ENCODE results near the gene OSBPL10.
"Not testable (repeated sequence)": the region's sequence is repeated elsewhere in the genome, so short reads cannot be mapped to it uniquely, and the experiment has no call there.

The OSBPL10 gene, protein sequence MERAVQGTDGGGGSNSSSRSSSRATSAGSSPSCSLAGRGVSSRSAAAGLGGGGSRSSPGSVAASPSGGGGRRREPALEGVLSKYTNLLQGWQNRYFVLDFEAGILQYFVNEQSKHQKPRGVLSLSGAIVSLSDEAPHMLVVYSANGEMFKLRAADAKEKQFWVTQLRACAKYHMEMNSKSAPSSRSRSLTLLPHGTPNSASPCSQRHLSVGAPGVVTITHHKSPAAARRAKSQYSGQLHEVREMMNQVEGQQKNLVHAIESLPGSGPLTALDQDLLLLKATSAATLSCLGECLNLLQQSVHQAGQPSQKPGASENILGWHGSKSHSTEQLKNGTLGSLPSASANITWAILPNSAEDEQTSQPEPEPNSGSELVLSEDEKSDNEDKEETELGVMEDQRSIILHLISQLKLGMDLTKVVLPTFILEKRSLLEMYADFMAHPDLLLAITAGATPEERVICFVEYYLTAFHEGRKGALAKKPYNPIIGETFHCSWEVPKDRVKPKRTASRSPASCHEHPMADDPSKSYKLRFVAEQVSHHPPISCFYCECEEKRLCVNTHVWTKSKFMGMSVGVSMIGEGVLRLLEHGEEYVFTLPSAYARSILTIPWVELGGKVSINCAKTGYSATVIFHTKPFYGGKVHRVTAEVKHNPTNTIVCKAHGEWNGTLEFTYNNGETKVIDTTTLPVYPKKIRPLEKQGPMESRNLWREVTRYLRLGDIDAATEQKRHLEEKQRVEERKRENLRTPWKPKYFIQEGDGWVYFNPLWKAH

DNA sequence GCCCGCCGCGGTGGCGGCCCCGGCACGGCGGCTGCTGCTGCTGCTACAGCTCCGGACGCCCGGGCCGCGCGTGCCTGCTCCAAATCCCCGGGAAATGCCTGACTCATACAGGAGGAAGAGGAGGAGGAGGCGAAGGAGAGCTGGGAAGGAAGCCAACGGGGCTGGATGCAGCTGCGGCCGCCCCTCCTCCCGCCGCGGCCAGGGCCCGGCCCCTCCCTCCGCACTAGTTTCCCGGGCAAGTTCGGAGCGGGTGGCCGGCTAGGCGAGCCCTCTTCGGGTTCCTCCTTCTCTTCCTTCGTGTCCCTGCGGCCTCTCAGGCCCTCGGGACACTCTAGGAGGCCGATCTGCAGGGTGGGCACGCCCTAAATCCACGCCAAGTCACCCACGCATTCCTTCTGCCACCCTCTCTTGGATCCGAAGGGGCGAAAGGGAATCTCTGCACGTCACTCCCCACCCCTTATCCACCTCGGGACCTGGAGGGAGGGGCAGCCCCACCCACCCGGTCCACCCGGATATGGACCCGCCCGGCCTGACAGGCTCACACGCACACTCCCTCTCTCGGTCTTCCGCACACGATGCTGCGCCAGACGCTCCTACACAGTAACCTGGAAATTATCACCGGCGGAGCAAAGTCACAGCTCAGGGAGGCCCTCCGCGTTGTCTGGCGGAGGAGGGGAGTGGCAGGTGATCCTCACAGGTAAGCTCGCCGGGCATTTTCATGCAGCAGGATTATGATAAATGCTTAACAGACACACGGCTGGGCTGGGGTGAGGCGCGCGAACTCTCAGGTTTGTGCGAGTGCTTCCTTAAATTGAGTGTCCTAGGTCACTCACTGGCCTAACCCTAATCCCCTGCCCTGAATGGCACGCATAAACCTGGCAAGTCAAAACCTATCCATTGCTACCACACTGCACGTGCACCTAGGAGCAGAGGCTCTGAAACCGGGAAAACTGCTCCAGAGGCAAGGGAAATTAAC is at the start of gene OSBPL10, which contains the start of gene ZNF860:
Gene OSBPL10 (minus strand): TSS at position 57 of the 976 bp plus-strand sequence. CDS start 83 bp downstream, outside the sequence.
Gene ZNF860 (plus strand): TSS at position 545 of the 976 bp plus-strand sequence. CDS start 7,330 bp downstream, outside the sequence.
- peak; percentile 23 for DNase-seq

DNA sequence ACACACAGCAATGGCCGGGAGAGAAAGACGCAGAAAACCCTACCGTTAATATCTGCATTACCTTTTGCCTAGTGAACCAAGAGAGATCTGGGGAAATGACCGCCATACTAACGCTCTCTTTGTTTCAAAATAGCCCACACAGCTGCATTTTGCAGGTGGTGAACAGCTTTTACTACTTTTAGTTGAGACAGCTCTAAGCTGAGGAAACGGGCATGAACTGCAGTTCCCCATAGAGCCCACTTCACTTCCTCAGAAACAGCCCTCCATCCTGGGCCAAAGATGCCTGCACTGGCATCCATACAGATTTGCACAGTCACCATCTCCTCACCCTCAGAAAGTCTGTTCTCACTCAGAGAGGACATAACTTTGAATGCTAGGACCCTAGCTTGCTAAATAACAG is 45.5 kb upstream of the OSBPL10 start:
- DNase-seq: no peak

DNA sequence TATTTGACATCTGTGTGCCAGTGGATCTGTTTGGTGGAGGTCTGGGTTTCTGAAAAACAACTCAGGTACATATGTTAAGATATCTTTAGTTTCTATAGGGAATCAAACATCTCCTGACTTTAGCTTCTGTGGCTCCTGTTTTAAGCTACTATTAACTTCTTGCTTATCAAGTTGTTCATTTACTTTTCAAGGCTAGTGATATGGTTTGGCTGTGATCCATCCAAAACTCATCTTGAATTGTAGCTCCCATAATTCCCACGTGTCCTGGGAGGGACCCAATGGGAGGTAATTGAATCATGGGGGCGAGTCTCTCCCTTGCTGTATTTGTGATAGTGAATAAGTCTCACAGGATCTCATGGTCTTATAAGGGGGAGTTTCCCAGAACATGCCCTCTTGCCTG is 41.9 kb upstream of the OSBPL10 start:
- no peak for DNase-seq

DNA sequence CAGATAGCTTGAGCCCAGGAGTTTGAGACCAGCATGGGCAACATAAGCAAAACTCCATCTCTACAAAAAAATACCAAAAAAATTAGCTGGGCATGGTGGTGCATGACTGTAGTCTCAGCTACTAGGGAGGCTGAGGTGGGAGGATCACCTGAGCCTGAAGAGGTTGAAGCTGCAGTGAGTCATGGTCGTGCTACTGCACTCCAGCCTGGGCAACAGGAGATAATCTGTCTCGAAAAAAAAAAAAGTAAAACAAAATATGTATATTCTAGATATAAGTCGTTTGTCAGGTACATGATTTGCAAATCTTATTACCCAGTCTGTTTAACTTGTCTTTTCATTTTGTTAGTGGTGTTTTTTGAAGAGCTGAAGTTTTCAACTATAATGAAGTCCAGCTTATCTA is 40.7 kb upstream of the OSBPL10 start:
- DNase-seq: no peak

DNA sequence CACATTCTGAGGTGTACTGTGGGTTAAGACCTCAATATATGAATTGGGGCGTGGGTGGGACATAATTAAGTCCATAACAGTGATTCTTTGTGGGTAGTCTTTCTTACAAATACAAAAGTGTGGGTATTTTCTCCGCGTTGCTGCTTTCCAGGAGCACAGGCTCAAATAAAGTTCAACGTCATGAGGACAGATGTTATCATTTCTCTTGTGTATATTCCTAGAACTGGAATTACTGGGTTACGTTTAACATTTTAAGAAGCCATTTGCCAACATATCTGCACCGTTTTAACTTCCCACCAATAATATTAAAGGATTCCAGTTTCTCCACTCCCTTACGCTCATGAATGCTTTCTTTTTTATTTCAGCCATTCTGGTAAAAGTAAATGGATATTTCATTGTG is 40.1 kb upstream of the OSBPL10 start:
- DNase-seq: no peak

DNA sequence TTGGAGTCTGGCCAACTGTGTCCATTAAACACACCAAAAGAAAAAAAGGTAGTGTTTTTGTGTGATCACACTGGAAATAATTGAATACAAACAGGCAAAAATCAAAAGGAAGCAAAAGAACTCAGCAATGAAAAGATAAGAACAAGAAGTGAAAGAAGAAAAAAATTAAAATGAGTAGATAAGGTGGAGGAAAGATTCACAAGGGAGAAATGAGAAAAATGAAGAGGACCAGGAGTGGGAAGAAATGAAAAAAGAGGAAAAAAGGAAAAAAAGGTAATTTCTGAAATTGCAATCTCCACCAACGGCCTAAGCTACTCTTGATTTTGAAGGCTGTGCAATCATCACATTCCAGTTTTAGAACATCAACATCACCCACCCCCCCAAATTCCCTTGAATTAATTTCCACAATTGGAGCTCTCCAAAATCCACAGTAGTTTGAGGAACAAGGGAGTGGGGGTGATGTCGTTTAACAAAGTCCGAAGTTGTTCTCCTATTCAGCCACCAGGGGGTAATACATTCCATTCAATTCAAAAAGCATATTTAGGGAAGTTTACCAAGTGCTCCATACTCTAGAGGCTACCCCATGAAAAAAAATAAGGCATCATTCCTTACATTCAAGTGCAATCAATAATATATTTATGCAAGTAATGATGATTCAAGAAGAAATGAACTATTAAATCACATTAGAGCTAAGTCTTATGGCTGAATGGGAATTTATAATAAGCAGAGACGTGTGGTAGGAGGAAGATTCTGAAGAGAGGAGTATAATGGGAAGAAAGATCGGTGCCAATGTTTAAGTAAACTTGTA is 37.9 kb upstream of the OSBPL10 start:
- no peak for DNase-seq

DNA sequence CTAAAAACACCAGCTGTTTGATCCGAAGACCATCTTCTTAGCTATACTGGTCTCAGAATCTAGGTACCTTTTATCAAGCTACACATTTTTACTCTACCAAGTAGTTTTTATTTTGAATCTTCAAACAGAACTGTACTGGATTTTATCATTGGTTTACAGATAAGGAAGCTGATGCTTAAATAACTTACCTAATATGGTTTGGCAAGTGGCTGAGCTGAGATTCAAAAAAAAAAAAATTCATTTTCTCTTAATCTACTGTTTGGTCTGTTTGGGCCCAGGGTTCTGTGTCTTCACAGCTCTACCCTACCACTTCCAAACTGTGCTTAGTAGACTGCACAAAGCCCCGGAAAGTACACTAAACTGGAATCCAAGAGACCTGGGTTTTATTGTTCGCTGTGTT is 36.2 kb upstream of the OSBPL10 start:
- DNase-seq: no peak

DNA sequence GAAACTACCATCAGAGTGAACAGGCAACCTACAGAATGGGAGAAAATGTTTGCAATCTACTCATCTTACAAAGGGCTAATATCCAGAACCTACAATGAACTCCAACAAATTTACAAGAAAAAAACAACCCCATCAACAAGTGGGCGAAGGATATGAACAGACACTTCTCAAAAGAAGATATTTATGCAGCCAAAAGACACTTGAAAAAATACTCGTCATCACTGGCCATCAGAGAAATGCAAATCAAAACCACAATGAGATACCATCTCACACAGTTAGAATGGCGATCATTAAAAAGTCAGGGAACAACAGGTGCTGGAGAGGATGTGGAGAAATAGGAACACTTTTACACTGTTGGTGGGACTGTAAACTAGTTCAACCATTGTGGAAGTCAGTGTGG is 34.6 kb upstream of the OSBPL10 start:
- DNase-seq: not testable (repeated sequence)

DNA sequence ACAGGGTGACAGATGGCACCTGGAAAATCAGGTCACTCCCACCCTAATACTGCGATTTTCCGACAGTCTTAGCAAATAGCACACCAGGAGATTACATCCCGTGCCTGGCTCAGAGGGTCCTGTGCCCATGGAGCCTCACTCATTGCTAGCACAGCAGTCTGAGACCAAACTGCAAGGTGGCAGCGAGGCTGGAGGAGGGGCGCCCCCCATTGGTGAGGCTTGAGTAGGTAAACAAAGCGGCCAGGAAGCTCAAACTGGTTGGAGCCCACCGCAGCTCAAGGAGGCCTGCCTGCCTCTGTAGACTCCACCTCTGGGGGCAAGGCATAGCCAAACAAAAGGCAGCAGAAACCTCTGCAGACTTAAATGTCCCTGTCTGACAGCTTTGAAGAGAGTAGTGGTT is 29.6 kb upstream of the OSBPL10 start:
- DNase-seq: not testable (repeated sequence)

DNA sequence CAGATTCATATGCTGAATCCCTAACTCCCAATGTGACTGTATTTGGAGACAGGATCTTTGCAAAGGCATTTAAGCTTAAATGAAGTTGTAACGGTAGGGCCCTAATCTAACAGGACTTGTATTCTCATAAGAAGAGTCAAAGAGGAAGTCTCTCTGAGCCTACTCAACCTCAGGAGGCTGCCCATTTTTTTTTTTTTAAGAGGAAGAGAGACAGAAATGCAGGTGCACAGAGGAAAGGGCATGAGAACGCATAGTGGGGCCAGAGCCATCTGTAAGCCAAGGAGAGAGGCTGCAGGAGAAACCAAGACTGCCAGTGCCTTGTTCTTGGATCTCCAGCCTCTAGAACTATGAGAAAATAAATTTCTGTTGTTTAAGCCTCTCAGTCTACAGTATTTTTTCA is 28.9 kb upstream of the OSBPL10 start:
- DNase-seq: peak; percentile 2

DNA sequence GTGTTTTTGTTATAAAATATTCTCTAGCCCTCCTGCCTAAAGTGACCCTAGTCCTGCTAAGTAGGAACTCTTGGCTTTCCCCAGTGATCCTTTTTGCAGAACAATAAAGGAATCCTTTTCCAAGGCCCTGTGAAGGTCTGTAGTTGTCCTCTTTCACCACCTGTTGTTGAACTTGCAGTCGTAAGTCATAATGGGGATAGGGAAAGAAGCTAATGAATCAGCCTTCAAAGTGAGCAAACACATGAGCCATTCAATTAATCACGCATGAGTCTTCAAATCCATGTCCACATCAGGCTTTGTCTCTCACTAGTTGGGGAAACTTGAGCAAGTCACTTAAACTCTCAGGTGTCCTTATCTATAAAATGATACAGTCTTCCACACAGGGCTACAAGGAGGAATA is 28.0 kb upstream of the OSBPL10 start:
- no peak for DNase-seq

DNA sequence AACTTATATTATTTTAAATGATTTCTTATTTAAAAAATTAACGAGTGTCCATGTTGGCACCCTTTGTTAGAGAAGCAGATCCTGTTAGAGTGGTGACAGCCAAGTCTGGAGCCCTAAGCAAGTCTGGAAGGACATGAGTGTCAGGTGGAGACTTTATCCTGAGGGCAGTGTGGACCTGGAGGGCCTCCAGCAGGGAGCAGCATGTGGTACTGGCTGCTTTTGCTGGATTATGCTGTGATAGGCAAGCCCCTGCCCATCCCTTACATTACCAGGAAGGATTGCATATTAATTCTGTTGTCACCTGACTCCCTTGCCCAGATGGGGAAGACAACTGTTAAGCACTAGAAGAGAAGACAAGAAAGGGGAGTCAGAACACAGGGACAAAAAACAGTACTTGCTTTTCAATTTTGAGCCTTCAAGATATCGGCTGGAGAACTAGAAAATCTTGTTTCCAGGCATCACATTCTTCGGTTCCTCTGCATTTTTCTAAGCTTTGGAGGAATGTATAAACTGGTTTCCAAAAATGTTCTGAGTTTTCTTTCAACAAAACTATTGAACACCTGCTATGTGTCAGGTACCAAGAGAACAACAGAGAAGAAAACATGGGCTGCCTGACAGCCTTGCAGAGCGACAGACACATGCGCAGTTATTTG is 23.2 kb upstream of the OSBPL10 start:
- DNase-seq: no peak

DNA sequence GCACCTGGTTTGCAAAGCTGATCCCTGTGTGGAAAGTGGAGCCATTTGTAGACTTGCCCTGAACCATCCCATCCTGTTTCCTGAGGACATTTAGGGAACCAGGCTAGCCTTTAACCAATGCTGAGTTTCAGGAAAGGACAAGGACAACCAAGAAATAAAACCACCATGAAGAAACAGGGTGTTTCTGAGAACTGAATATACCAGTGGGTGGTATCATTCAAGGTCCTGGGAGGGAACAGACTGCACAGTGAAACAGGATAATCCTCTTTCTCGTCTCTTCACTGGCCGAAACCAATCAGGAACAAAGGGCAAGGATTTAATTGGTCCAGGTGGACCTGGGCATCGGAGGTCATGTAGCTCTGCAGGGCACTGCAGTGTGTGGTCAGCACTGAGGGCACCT is 22.3 kb upstream of the OSBPL10 start:
- DNase-seq: no peak

DNA sequence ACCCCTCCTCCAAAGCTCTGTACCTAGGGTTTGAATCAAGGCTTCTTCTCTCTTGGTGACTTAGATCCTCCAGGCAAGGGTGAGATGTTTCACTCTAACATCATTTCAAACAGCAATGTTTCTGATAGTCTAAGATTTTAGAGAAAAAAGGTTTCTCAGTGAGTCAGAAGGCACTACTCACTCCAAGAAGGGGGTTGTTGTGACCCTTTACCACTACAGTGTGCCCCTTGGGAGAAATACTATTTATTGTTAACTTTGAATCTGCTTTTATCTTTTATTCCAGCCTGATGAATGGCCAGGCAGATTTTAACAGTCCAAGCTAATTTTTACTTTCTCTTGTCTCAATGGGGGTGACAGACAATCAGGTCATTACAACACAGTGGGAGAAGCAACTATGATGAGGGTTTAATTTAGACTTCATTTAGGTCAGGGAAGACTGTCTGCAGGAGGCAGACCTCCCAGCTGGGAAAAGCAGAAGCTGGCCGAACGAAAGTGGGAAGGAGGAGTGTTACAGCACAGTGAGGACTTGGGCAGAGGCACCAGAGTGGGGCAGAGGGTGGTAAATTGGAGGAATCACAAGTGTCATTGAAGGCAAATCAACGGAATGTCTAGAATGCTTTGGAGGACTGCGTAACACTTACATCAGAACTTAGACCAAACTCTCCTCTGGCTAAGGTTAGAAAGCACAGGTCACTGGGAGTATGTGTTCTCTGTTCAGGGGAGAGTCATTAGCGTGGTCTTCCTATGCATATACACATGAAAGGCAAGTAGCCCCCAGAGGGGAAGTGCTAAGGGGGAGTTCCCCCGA is 21.7 kb upstream of the OSBPL10 start:
- DNase-seq: no peak

DNA sequence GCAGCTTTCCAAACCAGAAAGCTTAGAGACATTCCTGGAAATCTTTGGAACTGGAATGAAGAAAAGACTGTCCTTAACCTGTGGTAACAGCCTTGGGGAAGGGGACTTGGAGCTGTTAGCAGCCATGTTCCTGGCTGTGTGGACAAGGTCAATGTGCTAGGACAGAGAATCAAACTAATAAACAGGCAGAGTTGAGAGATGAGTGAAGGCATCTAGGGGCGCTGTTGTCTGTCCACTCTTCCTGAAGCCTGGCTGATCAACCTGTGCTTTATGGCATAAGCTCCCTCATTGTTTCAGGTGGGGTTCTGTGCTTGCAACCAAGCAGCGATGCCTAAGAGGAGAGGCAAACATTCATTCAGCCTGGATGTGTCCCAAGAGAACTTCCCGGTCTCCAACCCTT is 19.8 kb upstream of the OSBPL10 start:
- no peak for DNase-seq

DNA sequence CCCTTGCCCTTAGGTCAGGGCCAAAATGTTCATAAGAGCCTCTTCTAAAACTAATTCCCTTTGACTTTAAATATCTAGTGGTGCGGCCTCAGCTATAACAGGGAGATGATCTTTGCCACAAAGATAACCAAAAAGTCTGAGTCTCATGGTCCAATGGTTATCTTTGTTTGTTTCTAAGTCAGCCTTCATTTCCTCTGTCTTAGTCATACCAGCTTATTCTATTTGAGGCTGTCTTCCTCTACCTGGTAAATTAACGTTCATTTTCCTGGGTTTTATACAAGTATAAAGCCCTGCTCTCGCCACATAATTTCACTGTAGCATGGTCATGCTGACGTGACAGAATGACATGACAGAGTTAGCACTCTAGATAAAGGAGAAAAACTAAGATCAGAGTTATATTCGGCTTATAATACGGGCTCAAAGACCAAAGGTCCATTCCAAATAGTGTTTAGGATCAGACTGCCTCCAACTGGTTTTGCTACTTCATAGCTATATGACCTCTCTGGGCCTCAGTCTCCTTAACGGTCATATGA is 18.9 kb upstream of the OSBPL10 start:
- DNase-seq: no peak

DNA sequence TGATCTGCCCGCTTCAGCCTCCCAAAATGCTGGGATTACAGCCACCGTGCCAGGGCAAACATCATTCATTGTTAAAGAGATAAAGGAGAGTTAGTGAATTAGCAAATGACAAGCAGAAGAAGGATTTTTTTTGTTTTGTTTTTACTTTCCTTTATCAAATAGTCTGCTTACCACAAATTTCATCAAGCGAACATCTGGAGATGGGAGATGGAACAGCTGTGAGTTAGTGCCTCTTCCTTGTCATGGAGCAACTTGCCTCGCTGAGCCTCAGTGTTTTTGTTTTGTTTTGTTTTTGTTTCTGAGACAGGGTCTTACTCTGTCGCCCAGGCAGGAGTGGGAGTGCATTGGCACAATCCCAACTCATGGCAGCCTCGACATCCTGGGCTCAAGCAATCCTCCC is 16.4 kb upstream of the OSBPL10 start:
- no peak for DNase-seq

DNA sequence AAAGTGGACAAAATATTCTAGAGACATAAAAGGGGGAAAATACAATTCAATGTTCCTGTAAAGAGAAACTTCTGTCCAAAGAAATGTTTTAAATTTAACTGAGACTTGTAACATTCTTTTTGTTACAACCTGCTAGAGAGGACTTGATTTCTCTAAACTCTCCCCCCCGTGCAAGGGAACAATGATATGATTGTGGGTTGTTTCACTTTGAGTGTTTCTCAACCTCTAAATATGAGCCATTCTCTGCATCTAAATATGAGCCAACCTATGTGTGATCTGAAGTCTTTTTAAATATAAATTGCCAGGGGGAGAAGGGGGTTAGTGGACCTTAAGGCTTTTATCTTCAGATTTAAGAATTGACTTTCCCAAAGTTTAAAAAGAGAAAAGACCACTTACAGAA is 15.1 kb upstream of the OSBPL10 start:
- no peak for DNase-seq

DNA sequence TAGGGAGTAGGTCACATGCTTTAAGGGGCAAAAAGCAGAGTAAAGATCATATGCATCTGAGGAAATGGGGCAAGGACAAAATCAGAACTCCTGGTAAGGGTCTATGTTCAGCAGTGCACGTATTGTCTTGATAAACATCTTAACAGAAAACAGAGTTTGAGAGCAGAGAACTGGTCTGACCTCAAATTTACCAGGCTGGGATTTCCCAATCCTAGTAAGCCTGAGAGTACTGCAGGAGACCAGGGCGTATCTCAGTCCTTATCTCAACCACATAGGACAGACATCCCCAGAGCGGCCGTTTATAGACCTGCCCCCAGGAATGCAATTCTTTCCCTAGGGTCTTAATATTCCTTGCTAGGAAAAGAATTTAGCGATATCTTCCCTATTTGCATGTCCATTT is 14.0 kb upstream of the OSBPL10 start:
- not testable (repeated sequence) for DNase-seq

DNA sequence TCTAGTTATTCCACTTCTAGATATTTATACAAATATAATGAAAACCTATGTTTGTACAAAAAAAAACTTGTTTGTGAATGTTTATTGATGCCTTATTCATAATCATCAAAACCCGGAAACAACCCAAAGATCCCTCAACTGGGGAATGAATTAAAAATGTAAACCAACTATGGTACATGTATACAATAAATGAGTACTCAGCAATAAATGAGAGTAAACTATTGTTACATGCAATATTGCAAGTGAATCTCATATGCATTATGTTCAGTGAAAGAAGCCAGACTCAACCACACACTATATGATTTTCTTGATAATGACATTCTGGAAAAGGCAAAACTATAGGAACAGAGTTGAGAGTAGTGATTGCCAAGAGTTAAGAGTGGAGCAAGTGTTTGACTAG is 12.8 kb upstream of the OSBPL10 start:
- DNase-seq: no peak

Measured in CD4-positive, alpha-beta T cell treated with Interferon gamma for 1 hour (primary cell).